DND-41 (cell line): ENCODE results near the gene EXOC4.

ENCODE experiments used
- CTCF ChIP-seq: IDR thresholded peaks from 2 replicates; pipeline ENCODE4 v1.5.1; 2012; ENCODE audit warnings: borderline replicate concordance, low read length, moderate library complexity, mild to moderate bottlenecking; ENCODE audit not compliant: poor library complexity, severe bottlenecking; ENCODE audit errors: extremely low read depth
- EZH2 ChIP-seq: IDR thresholded peaks from 3 replicates; pipeline ENCODE4 v1.6.1; 2012; ENCODE audit warnings: borderline replicate concordance, low read depth, mild to moderate bottlenecking, moderate library complexity, low read length, inconsistent platforms; ENCODE audit not compliant: severe bottlenecking

- TF ChIP-seq CTCF (no peak), EZH2 (no peak)
Observed at GRCh38 chr7:133796782-133797745, 544.2 kb downstream of the EXOC4 start.
